GM12864 (cell line): ENCODE data around the gene SUPT3H.

Source experiments
- DNase-seq: peaks from one replicate; pipeline ENCODE4 v3.0.0-alpha.2; 2011; ENCODE audit warnings: low read depth
- H3K4me3 ChIP-seq: 2 replicates; pipeline ENCODE4 v1.5.1; 2011; ENCODE audit warnings: mild to moderate bottlenecking, low read depth, low read length, control low read depth
- TF ChIP-seq, protein P1 (sequence below): IDR thresholded peaks from 2 replicates; pipeline ENCODE4 v1.5.1; 2011; ENCODE audit warnings: low read depth, mild to moderate bottlenecking, moderate library complexity, low read length, control low read depth, inconsistent platforms; ENCODE audit errors: missing control alignments

SUPT3H gene

GRCh38 chr6:44983467-44984365 is 394.0 kb downstream of the SUPT3H start:
- no peak overlapping the region for H3K4me3 ChIP-seq
- TF ChIP-seq, protein P1, sequence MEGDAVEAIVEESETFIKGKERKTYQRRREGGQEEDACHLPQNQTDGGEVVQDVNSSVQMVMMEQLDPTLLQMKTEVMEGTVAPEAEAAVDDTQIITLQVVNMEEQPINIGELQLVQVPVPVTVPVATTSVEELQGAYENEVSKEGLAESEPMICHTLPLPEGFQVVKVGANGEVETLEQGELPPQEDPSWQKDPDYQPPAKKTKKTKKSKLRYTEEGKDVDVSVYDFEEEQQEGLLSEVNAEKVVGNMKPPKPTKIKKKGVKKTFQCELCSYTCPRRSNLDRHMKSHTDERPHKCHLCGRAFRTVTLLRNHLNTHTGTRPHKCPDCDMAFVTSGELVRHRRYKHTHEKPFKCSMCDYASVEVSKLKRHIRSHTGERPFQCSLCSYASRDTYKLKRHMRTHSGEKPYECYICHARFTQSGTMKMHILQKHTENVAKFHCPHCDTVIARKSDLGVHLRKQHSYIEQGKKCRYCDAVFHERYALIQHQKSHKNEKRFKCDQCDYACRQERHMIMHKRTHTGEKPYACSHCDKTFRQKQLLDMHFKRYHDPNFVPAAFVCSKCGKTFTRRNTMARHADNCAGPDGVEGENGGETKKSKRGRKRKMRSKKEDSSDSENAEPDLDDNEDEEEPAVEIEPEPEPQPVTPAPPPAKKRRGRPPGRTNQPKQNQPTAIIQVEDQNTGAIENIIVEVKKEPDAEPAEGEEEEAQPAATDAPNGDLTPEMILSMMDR: no peak
- DNase-seq: no peak

DNA sequence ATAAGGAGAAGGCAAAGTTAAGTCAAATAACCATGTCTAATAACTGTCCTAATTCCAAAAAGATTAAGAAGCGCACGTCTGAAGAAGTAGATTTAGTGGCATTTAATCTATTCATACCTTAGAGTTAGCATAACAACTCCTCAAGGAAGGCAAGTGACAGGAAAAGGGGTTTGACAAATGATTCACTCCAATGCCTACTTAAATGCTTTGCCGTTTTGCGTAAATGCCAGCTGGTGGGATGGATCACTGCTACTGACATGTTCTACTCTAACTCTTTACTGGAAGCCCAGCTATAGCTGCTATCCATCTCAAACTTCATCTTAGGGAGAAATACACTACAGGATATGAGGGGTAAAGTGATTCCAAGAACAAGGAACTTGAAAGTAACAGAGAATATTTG is 396.9 kb downstream of the SUPT3H start:
- no peak overlapping the region for H3K4me3 ChIP-seq
- DNase-seq: no peak
- TF ChIP-seq, protein P1: no peak

DNA sequence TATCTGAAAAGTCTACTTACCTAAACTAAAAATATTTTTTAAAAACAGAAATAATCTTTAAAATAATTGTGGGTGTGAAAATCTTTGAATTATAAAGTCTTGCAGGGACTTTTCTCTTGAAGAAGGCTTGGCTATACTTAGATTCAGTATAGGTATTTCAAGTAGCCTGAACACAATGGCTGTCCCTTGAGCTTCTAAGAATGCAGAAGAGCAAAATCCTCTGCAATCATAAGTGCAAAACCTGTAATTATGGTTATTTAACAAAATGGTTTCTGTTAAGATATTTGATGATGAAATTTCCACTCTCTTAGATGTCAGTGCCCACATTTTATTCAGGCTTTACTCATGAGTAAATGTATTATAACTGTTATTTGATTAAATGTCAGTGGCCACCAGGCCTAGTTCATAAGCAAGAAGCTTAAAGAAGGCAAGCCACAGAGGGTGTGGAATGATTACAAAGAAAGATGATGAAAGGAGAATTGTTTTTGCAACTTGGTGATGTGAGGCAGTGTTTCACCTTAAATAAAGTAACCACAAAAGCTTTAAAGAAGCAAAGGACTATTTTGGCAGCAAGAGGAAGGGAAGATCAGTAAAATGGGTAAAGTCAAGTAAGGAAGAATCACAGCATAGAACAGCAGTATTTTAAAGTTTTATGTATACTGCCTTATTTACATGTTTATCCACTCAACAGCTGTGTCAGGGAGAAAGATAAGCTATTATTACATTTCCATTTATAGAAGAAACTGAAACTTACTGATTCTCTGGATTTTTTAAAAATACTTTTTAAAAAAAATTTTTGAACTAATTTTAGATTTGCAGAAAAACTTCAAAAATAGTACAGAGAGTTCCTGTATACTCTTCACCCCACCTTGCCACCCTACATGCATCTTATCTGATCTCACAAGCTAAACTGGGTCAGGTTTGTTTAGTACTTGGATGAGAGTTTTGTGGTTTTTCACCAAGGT is 400.8 kb downstream of the SUPT3H start:
- DNase-seq: no peak
- TF ChIP-seq, protein P1: no peak
- H3K4me3 ChIP-seq: no peak overlapping the region

GRCh38 chr6:44974511-44974910 is 403.2 kb downstream of the SUPT3H start:
- DNase-seq: no peak
- H3K4me3 ChIP-seq: no peak overlapping the region
- TF ChIP-seq, protein P1: no peak

- TF ChIP-seq, protein P1: no peak
- H3K4me3 ChIP-seq: no peak overlapping the region
- DNase-seq: no peak
These were observed 405.0 kb downstream of the SUPT3H start for GRCh38 chr6:44972709-44973108.

DNA sequence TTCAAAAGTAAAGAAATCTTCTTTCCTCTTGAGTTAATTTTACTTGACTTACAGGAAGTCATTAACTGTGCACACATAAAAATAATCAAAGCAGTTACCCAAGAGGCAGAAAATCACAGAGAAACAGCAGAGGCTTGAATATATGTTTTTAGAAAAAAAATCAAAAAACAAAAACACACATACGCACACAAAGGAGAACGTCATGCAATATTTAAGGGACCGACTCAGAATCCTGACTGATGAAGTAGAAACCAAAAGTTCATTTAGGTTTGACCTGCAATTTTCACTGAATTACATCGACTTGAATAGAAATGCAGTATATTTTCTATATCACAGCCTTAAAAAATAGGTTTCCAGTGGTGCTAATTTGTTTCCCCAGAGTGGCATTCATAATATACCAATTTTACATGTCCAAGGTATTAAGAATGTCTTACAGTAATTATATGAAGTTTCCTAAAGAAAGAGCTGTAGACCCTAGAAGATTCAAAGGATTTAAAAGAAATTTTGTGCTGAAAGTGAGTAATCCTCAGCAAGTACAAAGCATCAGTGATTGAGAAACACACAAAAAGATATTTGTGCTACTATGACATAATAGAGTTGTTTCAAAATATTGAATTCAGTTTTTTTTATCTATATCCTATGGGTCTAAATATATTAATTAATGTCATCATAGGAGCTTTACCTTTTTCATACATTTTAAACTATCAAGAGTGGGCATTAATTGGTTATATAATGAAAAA is 408.1 kb downstream of the SUPT3H start:
- TF ChIP-seq, protein P1: no peak

More for the DNA sequence above, 408.1 kb downstream of the SUPT3H start:
- H3K4me3 ChIP-seq: no peak overlapping the region
- DNase-seq: no peak
